Suprapubic skin (tissue), 4 donors: ENCODE measurements around the gene AKAP12. TPM values are rescaled to one million over a fixed set of nuclear protein-coding genes. Genes with fewer than 3 reads are reported as not detected.

Source experiments
- DNase-seq, 2 donors: peaks; one replicate each; pipeline ENCODE4 v3.0.0-alpha.2; 2019; ENCODE audit warnings: low spot score in 2 of 2
- H3K27ac ChIP-seq: fragments of 200-600 bp; sonication (generic); one replicate; pipeline ENCODE4 v1.5.1; 2019
- H3K27me3 ChIP-seq: fragments of 200-600 bp; sonication (generic); one replicate; pipeline ENCODE4 v1.5.1; 2019
- H3K36me3 ChIP-seq: fragments of 200-600 bp; sonication (generic); one replicate; pipeline ENCODE4 v1.5.1; 2019
- H3K4me1 ChIP-seq: fragments of 200-600 bp; sonication (generic); one replicate; pipeline ENCODE4 v1.5.1; 2019
- H3K4me3 ChIP-seq: fragments of 200-600 bp; sonication (generic); one replicate; pipeline ENCODE4 v1.5.1; 2019; ENCODE audit warnings: mild to moderate bottlenecking
- H3K9me3 ChIP-seq: fragments of 200-600 bp; sonication (generic); one replicate; pipeline ENCODE4 v1.5.1; 2019
- EP300 ChIP-seq: sonication (generic); formaldehyde crosslinking; IDR thresholded peaks from one replicate; pipeline ENCODE4 v1.6.1; 2017; ENCODE audit warnings: antibody characterized with exemption
- POLR2A ChIP-seq, 2 donors: fragments of 450-650 bp; IDR thresholded peaks; one replicate each; pipeline ENCODE4 v1.6.1; 2017; ENCODE audit warnings: antibody characterized with exemption in 2 of 2, mild to moderate bottlenecking in 2 of 2, moderate library complexity in 2 of 2
- POLR2AphosphoS5 ChIP-seq, 3 donors: sonication (generic); formaldehyde crosslinking; IDR thresholded peaks; one replicate each; pipeline ENCODE4 v1.6.1; 2017; ENCODE audit warnings: antibody characterized with exemption in 3 of 3
- WGBS: methylation state at CpG from one replicate; pipeline ENCODE4 v1.1.5; 2018; 5-methylcytosine and 5-hydroxymethylcytosine counted together
- total RNA-seq, 4 donors: library from RNA; depleted of rRNA; stranded (reverse); fragments of >200 nt; gene quantifications; one replicate each; pipeline ENCODE4 v1.1.0, GENCODE V29; 2016
- TF ChIP-seq, protein P1 (sequence below), 2 donors: fragments of 200-600 bp in 1 of 2; fragments of 450-650 bp in 1 of 2; sonication (generic) in 1 of 2; IDR thresholded peaks; one replicate each; pipeline ENCODE4 v1.5.1; 2016 to 2019; ENCODE audit warnings: antibody characterized with exemption in 2 of 2, mild to moderate bottlenecking in 1 of 2, moderate library complexity in 1 of 2

Gene AKAP12
- total RNA-seq, 4 donors from 2014 or later: 7.2 to 20.1 (median 11.9) TPM

DNA sequence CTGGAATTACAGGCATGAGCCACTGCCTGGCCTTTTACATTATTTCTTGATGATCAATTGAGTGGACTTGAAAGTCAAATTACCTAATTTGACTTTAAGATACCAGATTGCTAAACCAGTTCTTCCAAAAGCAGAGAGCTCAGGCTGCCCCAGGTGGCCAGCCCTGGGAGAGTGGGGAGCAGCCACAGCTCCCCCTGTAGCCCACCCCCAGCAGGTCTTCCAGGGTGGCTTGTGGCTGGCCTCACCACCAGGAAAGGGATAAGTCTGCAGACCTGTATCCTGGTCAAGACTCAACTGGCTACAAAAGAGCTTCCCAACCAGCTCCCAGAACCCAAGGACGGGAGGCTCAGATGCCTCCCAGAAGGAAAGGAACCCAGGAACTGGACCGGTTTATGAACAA lies 23.8 kb upstream of the AKAP12 start:
- no peaks in the 10 kb centered on the region for H3K36me3 ChIP-seq
- no peaks in the 10 kb centered on the region for H3K9me3 ChIP-seq
- TF ChIP-seq, protein P1, sequence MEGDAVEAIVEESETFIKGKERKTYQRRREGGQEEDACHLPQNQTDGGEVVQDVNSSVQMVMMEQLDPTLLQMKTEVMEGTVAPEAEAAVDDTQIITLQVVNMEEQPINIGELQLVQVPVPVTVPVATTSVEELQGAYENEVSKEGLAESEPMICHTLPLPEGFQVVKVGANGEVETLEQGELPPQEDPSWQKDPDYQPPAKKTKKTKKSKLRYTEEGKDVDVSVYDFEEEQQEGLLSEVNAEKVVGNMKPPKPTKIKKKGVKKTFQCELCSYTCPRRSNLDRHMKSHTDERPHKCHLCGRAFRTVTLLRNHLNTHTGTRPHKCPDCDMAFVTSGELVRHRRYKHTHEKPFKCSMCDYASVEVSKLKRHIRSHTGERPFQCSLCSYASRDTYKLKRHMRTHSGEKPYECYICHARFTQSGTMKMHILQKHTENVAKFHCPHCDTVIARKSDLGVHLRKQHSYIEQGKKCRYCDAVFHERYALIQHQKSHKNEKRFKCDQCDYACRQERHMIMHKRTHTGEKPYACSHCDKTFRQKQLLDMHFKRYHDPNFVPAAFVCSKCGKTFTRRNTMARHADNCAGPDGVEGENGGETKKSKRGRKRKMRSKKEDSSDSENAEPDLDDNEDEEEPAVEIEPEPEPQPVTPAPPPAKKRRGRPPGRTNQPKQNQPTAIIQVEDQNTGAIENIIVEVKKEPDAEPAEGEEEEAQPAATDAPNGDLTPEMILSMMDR (IDR thresholded peaks at IDR 0.05): no peak
- TF ChIP-seq EP300 (no peak), POLR2A (IDR thresholded peaks at IDR 0.05) (no peak), POLR2AphosphoS5 (IDR thresholded peaks at IDR 0.05) (no peak)
- no peak overlapping the region for H3K4me3 ChIP-seq
- peaks cover 3% of the 10 kb centered on the region for H3K27me3 ChIP-seq
- 83% methylated on average over 2 of the region's 2 CpGs for WGBS
- no peaks in the 10 kb centered on the region for H3K4me1 ChIP-seq
- H3K27ac ChIP-seq: no peak overlapping the region
- DNase-seq: no peak

DNA sequence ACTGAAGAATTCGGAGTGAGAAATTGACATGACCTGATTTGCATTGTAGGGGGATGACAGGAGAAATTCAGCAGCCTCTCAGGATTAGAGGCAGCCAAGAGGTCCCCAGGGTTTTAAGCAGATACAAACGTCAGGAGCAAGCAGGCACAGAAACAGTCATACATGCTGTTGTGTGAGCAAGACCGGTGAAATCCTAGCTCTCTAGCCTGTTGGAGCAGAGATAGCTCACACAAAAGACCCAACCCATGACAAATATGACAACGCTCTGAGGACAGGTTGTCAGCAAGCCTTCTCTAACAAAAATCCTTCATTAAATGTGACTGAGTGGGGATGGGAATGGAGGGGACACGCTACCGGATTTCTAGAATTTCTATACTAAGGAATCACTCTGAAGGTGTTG lies 23.0 kb upstream of the AKAP12 start:
- Histone ChIP-seq H3K27ac (no peak overlapping the region), H3K9me3 (no peaks in the 10 kb centered on the region), H3K36me3 (no peaks in the 10 kb centered on the region), H3K4me3 (no peak overlapping the region), H3K27me3 (peaks cover 3% of the 10 kb centered on the region), H3K4me1 (no peaks in the 10 kb centered on the region)
- no peak for TF ChIP-seq POLR2A (IDR thresholded peaks at IDR 0.05)
- TF ChIP-seq, protein P1 (IDR thresholded peaks at IDR 0.05): no peak
- no peak for TF ChIP-seq POLR2AphosphoS5 (IDR thresholded peaks at IDR 0.05)
- TF ChIP-seq EP300: no peak
- DNase-seq: no peak
- 57% methylated on average over 6 of the region's 6 CpGs for WGBS

DNA sequence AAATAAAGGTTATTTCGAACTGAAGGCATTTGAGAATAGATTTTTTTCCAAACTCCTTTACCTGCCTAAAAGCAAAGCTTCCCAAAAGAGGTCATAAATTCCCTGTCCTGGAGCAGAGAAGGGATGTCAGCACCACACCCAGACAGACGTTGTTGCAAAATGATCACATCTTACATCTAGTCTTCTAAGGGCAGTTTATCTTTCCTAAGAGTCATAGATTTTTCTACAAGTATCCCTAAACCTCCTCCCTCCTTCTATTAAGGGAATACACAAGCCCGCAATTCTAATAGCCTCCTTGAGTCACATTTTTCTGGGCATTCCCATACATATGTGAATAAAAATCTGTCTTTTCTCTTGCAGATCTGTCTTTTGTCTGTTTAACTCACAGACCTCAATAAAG lies 20.6 kb upstream of the AKAP12 start:
- no peaks in the 10 kb centered on the region for H3K9me3 ChIP-seq
- no peak for DNase-seq
- no peaks in the 10 kb centered on the region for H3K36me3 ChIP-seq
- WGBS: 78% methylated on average over 3 of the region's 3 CpGs
- H3K27me3 ChIP-seq: peaks cover 3% of the 10 kb centered on the region
- H3K4me1 ChIP-seq: no peaks in the 10 kb centered on the region
- TF ChIP-seq EP300: no peak
- TF ChIP-seq, protein P1 (IDR thresholded peaks at IDR 0.05): no peak
- no peak for TF ChIP-seq POLR2A (IDR thresholded peaks at IDR 0.05)
- no peak for TF ChIP-seq POLR2AphosphoS5 (IDR thresholded peaks at IDR 0.05)
- no peak overlapping the region for H3K4me3 ChIP-seq
- H3K27ac ChIP-seq: no peak overlapping the region

DNA sequence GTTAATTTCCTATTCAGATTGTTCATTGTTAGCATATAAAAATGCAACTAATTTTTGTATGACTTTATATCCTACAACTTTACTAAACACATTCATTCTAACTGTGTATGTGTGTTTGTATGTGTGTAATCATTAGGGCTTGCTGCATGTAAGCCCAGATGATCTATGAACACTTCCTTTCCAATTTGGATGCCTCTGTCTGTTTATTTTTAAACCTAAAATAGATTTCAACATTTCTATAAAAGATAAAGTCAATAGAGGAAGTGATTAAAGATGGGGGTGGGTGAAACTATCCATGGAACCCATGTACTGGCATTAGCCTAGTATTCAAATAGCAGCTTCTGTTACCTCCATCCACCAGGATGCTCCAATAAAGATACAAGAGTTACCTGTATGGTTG lies 15.7 kb upstream of the AKAP12 start:
- DNase-seq: no peak
- H3K36me3 ChIP-seq: no peaks in the 10 kb centered on the region
- H3K27ac ChIP-seq: no peak overlapping the region
- no peaks in the 10 kb centered on the region for H3K27me3 ChIP-seq
- TF ChIP-seq EP300 (no peak), POLR2A (IDR thresholded peaks at IDR 0.05) (no peak), POLR2AphosphoS5 (IDR thresholded peaks at IDR 0.05) (no peak)
- TF ChIP-seq, protein P1 (IDR thresholded peaks at IDR 0.05): no peak
- H3K9me3 ChIP-seq: no peaks in the 10 kb centered on the region
- H3K4me3 ChIP-seq: no peak overlapping the region
- H3K4me1 ChIP-seq: no peaks in the 10 kb centered on the region

DNA sequence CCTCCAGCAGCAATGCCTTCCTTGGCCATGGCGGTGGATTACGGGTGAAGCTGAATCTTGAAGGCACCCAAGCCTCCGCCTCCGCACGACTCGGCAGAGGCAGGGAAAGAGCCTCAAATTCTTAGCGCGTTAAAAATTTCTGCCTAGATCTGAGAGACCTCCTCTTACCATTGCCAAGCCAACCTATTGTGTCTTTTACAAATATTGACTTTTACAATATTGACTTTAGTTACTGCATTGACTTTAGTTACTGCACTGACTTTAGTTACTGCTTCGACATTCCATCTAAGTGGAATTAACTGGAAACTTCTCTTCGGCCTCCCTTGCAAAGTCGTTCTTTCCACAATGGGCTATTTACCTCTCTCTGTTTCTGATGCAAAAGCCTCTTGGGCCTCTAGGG lies 13.8 kb upstream of the AKAP12 start:
- no peak overlapping the region for H3K4me3 ChIP-seq
- no peak overlapping the region for H3K27ac ChIP-seq
- WGBS: 96% methylated on average over 11 of the region's 11 CpGs
- no peak for DNase-seq
- H3K36me3 ChIP-seq: no peaks in the 10 kb centered on the region
- H3K4me1 ChIP-seq: no peaks in the 10 kb centered on the region
- no peaks in the 10 kb centered on the region for H3K27me3 ChIP-seq
- H3K9me3 ChIP-seq: no peaks in the 10 kb centered on the region
- TF ChIP-seq EP300 (no peak), POLR2A (IDR thresholded peaks at IDR 0.05) (no peak), POLR2AphosphoS5 (IDR thresholded peaks at IDR 0.05) (no peak)
- TF ChIP-seq, protein P1 (IDR thresholded peaks at IDR 0.05): no peak
